HG03558 (cell line): Measurements from ENCODE around the gene RNF38.
"Not testable (repeated sequence)": the region's sequence is repeated elsewhere in the genome, so short reads cannot be mapped to it uniquely, and the experiment has no call there.

ENCODE experiments used
- ATAC-seq: cut with Tn5 transposase; IDR thresholded peaks from one replicate; pipeline ENCODE4 v1.9.1; 2021; ENCODE audit warnings: moderate number of reproducible peaks; ENCODE audit not compliant: unreplicated experiment; ENCODE audit errors: extremely low read depth

The RNF38 gene

DNA sequence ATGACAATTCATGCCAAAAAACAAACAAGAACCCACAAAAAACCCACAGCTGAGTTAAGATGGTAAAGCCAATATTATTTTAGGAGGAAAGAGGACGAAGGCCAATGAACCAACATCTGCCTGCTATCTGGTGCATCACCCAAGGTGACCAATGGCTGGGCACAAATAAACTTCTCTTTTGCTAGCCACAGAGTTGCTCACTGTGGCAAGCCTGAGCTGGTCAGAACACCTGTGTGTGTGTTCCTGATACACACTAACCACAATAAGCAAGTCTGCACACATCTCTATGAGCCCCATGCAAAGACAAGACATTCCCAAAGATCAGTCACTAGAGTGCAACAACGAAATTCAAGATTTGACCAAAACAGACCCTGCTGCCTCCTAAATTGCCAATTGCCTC, 63.1 kb downstream of the RNF38 start:
- no peak for ATAC-seq

DNA sequence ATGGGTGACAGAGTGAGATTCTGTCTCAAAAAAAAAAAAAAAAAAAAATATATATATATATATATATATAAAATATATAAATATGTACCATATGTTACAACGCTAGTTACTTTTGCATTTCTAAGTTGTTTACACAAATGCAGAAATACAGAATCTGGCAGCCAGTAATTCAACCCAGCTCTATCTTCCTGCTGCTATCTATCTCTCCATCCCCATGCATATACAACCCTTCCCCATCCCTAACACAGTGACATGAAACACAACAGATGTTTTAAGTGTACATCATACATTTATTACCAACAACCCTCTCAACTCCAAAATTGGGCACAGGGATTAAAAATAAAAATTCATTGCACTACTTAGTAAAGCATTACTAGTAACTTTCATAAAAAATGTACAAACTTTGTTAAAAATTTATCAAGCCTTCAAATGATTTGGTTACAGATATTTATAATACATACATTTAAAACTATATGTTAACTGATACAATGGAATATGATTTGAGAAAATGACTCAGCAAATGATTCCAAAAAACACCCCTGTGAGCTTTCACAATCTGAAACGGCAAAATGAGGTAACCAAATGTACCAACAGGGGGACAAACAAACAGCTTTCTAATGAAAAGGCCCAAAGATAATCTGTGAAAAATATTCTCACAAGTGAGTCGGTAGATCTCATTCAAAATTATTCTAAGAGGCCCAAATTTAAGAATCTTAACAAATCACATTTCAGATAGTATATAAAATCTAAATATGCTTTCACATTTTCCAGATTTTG, 63.8 kb downstream of the RNF38 start:
- ATAC-seq = no peak

DNA sequence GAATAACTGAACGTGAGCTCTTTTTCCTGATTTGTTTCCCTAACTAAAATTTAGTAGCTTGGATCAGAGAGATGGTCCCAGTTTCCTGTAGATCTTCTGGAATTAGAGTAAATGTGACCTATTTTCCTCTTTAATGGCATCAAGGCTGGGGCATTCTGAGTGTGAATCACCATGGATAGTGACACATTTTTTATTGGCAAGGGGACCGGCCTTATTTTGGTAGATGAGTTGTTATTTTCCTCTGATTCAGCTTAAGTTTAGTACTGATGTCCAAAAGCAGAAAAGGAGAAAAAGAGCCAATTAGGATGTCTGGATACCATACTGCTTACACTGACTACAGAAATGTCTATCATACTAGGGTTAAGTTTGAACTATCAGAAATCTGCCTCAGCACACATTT, 68.1 kb downstream of the RNF38 start:
- ATAC-seq = no peak

DNA sequence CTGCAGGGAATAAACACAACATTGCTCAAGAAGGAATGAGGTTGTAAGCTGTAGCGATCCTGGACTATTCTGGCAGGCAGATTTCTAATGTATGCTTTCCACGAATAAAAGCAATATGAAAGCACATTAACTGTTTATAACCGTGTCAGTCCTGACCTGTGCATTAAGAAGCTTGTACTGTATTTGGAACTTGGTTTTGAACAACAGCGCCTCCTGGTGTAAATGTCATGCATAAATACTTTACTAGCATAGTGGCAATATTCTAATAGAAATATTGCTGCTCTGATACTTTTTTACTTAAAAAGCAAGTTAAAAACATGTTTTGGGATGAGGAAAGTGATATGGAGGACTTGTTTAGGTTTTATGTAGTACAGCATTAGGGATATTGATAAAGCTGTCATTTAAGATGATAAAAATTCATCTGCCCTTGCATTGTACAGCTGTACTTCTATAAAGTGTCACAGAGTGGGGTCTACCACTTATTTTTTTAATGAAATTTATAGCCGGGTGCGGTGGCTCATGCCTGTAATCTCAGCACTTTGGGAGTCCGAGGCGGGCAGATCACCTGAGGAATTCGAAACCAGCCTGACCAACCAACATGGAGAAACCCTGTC, 71.2 kb downstream of the RNF38 start:
- ATAC-seq = no peak

DNA sequence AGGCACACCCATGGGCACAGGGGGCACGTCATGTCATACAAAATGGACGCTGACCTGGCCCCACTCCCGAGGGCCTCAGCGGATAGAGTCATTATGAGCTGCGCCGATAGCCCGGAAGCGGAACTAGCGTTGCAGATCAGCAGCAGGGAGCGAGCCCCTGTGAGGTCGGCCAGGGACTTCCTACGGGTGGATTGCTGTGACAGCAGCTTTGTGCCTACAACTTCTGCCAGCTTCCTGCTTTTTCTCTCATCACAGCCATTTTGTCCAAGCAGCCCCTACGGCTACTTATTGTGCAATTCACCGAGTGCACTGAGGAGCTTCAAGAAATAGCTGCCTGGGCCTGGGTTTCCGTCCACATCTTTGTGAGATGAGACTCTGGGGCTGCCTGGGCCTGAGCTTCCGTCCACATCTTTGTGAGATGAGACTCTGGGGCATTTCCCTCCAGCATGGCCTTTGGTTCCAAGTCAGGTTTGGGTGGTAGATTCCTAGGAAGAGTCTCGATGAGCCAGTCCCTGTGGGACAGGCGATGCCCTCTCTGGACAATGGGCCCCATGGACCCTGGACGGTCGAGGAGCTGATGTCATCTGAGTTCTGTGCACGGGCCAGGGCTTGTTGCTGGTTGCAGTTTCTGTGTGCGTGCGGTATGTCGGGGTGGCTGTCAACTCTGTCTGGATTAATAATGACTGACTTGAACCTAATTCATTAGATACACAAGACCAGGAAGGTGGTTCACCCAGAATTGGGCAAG, 74.8 kb downstream of the RNF38 start:
- ATAC-seq = no peak

DNA sequence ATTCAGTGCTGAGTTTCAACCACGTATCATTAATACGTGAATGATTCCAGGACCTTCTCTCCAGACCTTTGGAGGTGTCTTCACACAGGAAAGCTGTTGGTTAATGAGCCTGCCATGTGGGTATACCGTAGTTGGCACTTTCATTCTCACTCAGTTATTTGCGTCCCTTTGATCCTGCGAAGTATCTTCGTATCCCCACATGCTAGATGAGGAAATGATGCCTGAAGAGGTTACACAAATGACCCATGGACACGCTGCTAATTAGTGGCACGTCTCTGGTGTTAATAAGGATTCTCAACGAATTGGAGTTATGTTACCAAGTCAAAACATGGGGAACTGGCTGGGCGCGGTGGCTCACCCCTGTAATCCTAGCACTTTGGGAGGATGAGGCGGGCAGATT, 76.1 kb downstream of the RNF38 start:
- ATAC-seq = no peak

DNA sequence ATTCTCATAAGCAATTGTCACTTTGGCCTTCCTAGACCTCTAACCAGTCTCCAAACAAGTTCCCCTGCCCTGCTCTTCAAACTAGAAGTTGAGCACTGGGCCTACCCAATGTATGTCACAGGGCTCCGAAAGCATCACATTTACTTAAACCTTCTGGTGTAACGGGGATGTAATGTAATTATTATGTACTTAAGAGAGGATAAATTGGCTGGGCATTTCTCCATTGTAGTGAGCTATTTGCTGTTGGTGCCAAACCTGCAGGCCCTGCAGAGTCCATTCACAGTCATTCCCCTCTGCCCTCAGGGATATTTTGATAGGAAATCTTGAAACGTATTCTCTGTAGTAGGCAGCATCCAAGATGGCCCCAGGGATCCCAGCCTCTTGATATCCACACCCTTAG, 77.6 kb downstream of the RNF38 start:
- ATAC-seq = no peak

DNA sequence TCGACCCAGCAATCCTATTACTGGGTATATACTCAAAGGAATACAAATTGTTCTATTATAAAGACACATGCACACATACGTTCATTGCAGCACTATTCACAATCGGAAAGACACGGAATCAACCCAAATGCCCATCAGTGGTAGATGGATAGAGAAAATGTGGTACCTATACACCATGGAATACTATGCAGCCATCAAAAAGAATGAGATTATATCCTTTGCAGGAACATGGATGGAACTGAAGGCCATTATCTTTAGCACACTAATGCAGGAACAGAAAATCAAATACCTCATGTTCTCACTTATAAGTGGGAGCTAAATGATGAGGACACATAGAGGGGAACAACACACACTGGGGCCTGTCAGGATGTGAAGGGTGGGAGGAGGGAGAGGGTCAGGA, 78.2 kb downstream of the RNF38 start:
- not testable (repeated sequence) for ATAC-seq

DNA sequence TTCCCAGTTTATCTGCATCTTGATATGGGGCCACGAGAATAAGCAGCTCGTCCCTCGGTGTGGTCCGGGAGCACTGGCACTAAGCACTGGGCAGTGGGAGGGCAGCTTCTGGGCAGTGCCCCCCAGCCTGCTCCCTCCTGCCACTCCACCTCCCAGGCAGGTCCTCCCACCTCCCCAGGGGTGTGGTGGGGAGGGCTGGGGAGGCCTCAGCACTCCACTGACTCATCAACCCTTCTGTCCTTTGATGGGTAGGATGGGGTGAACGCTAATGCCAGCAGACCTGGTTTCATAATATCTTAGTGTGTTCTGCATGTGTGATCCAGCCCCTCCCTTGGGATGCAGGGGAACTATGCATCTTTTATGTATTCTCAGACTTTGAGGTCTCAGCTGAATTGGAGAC, 79.6 kb downstream of the RNF38 start:
- ATAC-seq = no peak

DNA sequence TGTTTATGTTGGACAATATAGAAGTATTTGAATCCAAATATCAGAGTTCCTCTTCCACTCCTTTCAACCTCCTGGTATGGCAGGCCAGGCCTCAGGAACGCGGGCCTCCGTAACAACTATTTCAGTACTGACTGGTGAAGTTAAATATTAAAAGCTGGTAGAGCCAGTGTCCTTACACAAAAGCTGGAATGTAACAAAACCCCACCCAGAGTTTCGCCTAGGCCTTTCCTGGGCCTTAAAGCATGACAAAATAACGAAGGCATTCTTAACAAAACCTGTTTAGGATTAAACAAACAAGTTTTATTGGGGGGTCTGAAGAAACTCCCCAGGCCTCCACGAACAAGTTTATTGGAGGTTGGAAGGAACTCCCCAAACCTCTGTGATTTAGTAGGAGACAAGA, 80.3 kb downstream of the RNF38 start:
- ATAC-seq = no peak

DNA sequence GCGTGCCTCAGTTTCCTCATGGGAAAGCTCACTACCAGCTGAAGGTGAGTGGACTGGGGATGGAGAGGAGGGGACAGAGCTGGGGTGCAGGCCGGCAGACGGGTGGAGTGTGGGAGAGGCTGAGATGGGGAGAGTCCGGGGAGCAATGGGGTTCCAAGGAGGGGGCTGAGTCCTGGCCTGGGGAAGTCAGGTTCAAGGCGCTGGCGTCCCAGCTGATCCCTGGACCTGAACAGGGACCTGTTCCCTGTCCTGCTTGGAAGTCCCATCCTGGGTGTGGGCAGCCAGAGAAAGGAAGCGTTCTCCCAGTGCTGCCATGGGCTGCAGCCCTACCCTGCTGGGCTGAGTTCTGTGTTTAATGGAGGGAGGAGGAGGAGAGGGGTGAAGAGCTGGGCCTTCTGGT, 80.9 kb downstream of the RNF38 start:
- ATAC-seq = no peak

DNA sequence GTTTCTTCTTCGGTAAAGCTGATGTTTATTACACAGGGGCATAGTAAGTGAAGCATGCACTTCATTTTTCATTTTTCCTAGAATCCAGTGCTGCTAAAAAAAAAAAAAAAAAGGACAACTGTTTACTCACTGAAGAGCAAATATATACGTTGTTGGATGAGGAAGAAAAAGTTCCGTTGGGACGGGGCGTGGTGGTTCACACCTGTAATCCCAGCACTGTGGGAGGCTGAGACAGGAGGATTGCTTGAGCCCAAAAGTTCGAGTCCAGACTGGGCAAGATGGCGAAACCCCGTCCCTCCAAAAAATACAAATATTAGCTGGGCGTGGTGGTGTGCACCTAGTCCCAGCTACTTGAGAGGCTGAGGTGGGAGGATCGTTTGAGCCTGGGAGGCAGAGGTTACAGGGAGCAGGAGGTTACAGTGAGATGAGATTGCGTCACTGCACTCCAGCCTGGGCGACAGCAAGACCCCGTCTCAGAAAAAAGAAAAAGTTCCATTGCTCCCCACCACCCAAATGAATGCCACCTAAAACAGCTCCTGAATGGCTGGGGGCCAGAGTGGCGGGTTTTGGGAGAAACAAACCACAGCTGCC, 81.8 kb downstream of the RNF38 start:
- ATAC-seq = no peak

DNA sequence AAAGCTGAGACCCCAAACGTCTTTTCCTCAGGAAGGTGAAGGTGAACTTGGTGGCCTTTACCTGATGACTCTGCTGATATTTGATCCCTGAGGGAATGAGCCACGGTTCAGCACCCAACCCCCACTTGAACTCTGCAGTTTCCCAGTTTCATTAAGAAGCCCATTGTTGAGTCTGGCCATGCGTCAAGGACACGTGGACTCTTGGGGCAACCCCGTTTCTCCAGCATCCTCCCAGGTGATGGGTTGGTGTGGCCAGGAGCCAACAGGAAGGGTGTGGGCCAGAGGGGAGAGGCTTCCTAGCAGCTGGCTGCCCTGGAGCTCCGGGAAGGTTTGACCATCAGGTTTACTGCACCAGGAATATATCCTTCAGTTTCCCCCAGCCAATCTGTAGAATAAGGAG, 82.3 kb downstream of the RNF38 start:
- no peak for ATAC-seq

DNA sequence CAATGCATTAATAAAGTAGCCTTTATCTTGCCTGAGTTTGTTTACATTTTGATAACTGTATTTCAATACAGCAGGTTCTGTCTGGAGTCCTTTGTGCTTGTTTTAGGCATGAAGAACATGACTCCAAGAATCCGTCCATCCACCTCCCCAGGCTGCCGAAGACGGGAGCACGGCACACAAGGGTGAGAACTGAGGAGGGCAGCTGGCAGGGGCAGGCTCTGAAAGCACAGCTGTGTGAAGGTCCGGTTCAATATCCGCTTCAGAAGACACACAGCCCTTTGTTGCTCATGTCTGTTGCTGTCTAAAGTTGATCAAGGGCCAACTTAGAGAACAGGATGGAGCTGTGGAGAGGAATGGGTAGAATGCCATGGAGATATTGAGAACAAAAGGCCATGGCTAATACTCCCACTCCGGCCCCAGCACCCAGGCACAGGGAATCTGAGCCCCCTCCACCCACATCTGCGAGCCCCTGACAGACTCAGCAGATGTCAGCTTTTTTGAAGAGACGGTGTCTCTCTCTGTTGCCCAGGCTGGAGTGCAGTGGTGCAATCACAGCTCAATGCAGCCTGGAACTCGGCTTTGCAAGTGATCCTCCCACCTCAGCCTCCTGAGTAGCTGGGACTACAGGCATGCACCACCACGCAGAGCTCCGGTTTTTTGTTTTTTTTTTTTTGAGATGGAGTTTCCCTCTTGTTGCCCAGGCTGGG, 83.3 kb downstream of the RNF38 start:
- ATAC-seq = no peak

DNA sequence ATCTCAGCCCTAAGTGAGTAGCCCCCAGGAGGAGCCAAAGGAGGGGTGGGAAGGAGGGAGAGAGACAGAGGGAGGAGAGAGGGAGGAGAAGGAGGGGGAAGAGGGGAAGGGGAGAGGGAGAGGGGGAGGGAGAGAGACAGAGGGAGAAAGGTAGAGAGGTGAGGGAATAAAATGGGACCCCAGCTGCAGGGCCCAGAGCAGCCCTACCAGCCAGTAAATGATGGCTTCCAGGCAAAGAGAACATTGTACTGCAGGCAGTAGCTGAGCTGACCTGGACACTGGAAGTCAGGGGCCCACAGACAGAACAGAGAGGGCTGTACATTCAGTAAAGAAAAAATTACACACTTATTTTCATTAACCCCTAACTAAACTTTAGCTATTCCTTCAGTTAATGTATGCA, 84.0 kb downstream of the RNF38 start:
- ATAC-seq = no peak

DNA sequence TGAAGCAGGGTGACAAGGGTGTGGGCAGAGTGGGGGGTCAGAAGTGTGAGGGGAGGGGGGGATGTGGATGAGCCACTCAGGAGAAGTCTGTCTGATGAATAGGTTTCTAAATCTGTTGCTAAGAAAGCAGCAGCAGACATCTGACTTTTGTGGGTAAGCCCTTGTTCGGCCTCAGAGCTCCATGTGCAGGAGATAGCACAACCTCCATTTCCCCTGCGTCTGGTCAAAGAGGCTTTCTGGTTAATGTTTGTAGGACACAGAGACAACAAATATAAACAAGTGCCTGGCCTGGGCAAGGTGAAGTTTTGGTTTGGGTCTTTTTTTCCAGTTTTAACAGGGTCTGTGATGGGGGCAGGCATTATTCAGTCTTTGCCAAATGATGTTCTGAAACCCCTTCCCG, 84.8 kb downstream of the RNF38 start:
- ATAC-seq = no peak

DNA sequence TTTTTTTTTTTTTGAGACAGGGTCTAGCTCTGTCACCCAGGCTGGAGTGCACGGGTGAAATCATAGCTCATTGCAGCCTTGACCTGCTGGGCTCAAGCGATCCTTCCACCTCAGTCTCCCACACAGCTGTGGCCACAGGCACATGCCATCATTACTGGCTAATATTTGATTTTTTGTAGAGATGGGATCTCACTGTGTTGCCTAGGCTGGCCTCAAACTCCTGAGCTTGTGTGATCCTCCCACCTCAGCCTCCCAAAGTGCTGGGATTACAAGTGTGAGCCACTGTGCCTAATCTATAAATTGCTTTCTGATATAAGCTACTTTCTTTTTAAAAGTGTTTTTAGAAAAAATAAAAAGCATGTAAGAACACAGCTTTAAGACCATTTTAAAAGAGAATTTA, 85.3 kb downstream of the RNF38 start:
- ATAC-seq = no peak

DNA sequence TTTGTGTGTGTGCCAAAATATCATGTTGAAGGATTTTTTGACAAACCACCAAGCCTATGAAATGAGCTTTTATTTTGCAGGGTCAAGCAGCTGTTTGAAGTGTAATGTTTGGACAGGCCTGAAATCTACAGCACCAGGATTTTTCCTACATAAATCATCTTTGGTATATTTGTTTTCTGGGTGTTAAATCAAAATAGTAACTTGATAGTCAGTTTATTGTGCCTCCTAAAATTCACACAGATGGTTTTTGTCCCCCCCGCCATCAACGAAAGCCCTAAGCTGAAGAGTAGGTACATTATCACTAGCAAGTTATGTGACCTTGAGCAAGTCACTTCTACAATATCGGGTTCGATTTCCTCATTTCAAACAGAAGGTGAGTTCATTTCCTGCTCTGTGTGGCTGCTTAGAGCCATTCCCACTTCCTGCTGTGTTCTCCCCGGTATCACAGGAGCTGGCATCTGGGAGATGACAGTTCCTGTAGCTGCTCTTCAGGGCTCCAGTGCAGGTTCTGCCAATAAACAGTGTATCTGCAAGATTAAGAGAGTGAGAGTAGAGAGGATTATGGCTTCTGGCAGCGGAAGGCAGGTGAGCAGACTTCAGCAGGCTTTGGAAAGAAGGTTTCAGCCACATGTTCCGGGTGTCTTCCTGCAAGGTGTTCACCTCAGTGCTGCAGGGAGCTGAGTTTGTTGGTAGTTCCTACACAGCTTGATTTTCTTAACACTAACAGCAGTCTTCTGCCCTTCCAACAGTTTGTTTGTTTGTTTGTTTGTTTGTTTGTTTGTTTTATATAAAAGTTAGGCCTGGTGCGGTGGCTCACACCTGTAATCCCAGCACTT, 93.4 kb downstream of the RNF38 start:
- ATAC-seq = no peak

DNA sequence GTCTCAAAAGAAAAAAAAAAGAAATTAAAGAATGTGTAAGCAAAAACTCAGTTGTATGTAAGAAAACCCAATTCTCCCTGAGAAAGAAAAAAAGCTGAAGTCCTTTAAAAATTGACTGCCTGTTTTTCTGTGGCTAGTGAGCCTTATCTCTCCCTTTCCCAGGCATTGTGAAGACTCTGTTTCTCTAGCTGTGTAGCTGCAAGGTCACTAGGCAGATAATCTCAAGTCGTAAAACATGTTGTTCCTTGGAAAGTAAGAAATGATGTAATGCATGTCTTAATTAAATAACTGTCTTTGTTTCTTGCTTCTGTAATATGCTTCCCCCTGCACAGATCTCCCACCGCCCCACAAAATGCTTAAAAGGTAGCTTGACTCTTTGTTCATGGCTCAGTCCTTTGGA, 95.7 kb downstream of the RNF38 start:
- not testable (repeated sequence) for ATAC-seq

DNA sequence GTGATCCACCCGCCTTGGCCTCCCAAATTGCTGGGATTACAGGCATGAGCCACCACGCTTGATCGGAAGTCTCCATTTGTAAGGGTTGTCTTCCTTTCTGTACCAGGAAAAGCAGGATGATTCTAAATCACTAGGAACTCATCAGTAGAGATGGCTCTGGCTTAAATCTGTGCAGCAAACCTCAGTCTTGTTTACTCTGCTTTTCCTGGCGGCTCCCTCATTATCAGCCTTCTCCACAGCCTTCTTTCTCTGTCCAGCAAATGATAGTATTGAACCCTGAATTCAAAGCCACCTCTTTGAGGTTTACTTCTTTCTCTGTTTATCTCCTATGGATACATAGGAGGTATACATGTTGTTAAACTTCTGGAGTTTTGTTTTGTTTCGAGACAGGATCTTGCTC, 98.8 kb downstream of the RNF38 start:
- no peak for ATAC-seq
